Measurements from ENCODE around the gene FLRT1. TPM values are rescaled to one million over a fixed set of nuclear protein-coding genes. Genes with fewer than 3 reads are reported as not detected.

Gene FLRT1
- polyA plus RNA-seq, 3 donors: 3.3 to 4.0 (median 3.4) TPM

GRCh38 chr11:64023712-64024710, 11.7 kb upstream of the FLRT1 start:
- no peak for DNase-seq

- no peak for DNase-seq
Measured at GRCh38 chr11:64025205-64025604, 10.5 kb upstream of the FLRT1 start.

- DNase-seq: no peak
Measured at GRCh38 chr11:64026575-64027205, 9.0 kb upstream of the FLRT1 start.

GRCh38 chr11:64027651-64028397, 7.9 kb upstream of the FLRT1 start:
- no peak for DNase-seq

GRCh38 chr11:64028398-64029115, 7.2 kb upstream of the FLRT1 start:
- peak; percentile 78 for DNase-seq

- DNase-seq: no peak
Measured at GRCh38 chr11:64029773-64030172, 6.0 kb upstream of the FLRT1 start.

- no peak for DNase-seq
Measured at GRCh38 chr11:64031001-64031400, 4.7 kb upstream of the FLRT1 start.

- DNase-seq: no peak
Measured at GRCh38 chr11:64032050-64032449, 3.7 kb upstream of the FLRT1 start.

- no peak for DNase-seq
Measured at GRCh38 chr11:64034411-64034811, 1.3 kb upstream of the FLRT1 start.

- no peak for DNase-seq
Measured at GRCh38 chr11:64035081-64035524, 628 bp upstream of the FLRT1 start.

GRCh38 chr11:64036087-64037026, 626 bp downstream of the FLRT1 start:
- DNase-seq: no peak

GRCh38 chr11:64037027-64037634, 1.4 kb downstream of the FLRT1 start:
- DNase-seq: no peak

- no peak for DNase-seq
Measured at GRCh38 chr11:64038500-64038899, 2.8 kb downstream of the FLRT1 start.

- no peak for DNase-seq
Measured at GRCh38 chr11:64039012-64039665, 3.4 kb downstream of the FLRT1 start.

GRCh38 chr11:64040684-64041322, 5.1 kb downstream of the FLRT1 start:
- no peak for DNase-seq

- DNase-seq: no peak
Measured at GRCh38 chr11:64041846-64042245, 6.1 kb downstream of the FLRT1 start.

GRCh38 chr11:64042301-64042700, 6.6 kb downstream of the FLRT1 start:
- DNase-seq: no peak

- DNase-seq: no peak
Measured at GRCh38 chr11:64043545-64043944, 7.8 kb downstream of the FLRT1 start.

Measured in renal pelvis (tissue), 4 donors.